Measurements from ENCODE around the gene TCP11. TPM values are rescaled to one million over a fixed set of nuclear protein-coding genes. Genes with fewer than 3 reads are reported as not detected.

The TCP11 gene
- total RNA-seq, 2 donors from 2014 or later: not detected

DNA sequence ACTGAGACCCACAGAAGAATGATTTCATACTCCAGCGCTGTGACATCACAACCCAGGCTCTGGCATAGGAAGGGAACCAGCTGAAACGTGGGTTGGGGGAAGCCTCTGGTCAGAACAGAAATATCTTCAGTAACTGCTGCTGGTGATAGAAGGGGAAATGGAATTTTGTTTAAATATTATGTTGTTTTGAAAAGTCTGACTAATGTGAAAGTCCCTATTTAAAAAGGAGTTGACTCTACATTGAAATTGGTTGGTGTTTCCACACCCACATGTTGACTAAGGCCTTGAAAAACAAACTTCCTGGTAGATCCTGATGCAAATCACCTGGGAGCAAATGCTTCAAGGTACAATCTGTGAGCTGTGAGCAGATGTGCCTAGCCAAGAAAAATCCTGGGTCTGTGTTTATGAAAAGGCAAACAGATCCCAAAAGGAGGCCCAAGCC lies 24.5 kb upstream of the TCP11 start:
- peaks cover 0 to 11% of the 10 kb centered on the region in 2 donors for H3K4me1 ChIP-seq
- no peaks in the 10 kb centered on the region for H3K27me3 ChIP-seq
- TF ChIP-seq, protein P1, sequence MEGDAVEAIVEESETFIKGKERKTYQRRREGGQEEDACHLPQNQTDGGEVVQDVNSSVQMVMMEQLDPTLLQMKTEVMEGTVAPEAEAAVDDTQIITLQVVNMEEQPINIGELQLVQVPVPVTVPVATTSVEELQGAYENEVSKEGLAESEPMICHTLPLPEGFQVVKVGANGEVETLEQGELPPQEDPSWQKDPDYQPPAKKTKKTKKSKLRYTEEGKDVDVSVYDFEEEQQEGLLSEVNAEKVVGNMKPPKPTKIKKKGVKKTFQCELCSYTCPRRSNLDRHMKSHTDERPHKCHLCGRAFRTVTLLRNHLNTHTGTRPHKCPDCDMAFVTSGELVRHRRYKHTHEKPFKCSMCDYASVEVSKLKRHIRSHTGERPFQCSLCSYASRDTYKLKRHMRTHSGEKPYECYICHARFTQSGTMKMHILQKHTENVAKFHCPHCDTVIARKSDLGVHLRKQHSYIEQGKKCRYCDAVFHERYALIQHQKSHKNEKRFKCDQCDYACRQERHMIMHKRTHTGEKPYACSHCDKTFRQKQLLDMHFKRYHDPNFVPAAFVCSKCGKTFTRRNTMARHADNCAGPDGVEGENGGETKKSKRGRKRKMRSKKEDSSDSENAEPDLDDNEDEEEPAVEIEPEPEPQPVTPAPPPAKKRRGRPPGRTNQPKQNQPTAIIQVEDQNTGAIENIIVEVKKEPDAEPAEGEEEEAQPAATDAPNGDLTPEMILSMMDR (IDR thresholded peaks at IDR 0.05): no peak
- DNase-seq (ENCODE audit: low spot score): no peak
- no peak overlapping the region for H3K27ac ChIP-seq
- H3K36me3 ChIP-seq: no peaks in the 10 kb centered on the region
- H3K9me3 ChIP-seq: no peaks in the 10 kb centered on the region
- no peak overlapping the region for H3K4me3 ChIP-seq

DNA sequence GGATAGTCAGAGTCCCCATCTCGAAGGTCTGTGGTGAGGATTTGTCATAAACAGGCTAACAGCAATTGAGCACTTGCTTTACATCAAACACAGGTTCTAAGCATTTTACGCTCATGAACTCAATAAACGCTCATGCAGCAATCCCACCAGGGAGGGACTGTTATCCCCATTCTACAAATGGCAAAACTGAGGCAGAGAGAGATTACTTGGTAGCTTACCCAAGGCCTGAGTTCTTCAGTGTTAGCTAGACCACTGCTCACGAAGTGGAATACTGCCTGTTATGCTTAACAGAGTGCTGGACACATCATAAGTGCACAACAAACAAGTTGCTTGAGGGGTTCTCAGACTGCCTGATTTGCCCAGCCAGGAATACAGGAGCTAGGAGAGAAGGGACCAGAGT lies 23.7 kb upstream of the TCP11 start:
- Histone ChIP-seq H3K36me3 (no peaks in the 10 kb centered on the region), H3K4me3 (no peak overlapping the region), H3K27ac (no peak overlapping the region), H3K27me3 (no peaks in the 10 kb centered on the region), H3K4me1 (peaks cover 0 to 11% of the 10 kb centered on the region in 2 donors), H3K9me3 (no peaks in the 10 kb centered on the region)
- DNase-seq (ENCODE audit: low spot score): no peak
- TF ChIP-seq, protein P1 (IDR thresholded peaks at IDR 0.05): no peak

DNA sequence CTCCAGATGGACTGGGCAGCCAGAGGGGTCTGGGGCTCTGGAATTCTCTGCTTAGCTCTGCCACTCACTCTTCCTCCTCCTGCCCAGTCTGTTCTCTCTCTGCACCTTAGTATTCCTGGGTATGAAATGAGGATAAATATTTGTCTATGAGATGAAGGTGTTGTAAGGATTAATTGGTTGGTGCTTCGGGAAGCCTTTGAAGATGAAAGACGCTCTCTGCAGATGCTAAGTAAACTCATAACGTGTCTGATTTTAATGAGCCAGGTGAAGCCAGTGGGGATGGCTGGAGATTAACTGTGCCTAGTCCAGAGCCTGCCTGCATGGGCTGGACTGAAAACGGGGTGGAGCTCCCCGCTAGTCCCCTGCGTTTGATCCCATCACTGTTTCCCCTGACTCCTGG lies 23.1 kb upstream of the TCP11 start:
- H3K36me3 ChIP-seq: no peaks in the 10 kb centered on the region
- TF ChIP-seq, protein P1 (IDR thresholded peaks at IDR 0.05): no peak
- H3K27me3 ChIP-seq: no peaks in the 10 kb centered on the region
- H3K4me3 ChIP-seq: no peak overlapping the region
- no peak overlapping the region for H3K27ac ChIP-seq
- no peaks in the 10 kb centered on the region for H3K9me3 ChIP-seq
- no peak for DNase-seq (ENCODE audit: low spot score)
- peaks cover 0 to 11% of the 10 kb centered on the region in 2 donors for H3K4me1 ChIP-seq

DNA sequence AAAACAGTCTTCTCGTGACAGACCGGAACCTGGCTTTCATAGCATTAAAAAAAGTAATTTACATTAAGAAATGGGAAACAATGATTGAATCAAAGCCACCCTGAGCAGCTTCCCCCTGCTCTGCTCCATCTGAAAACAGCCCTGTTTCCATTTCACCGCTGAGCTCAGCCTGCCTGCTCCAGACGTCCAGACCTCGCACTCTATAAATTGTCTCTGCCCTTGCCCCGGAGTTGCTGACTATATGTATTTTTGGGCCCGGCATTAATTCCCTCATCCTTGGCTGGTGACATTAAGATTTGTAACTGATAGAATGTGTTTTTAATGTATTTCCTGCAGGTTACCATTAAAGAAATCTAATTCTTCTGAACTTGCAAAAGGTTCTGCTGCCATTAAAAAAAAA lies 22.7 kb upstream of the TCP11 start:
- peaks cover 0 to 11% of the 10 kb centered on the region in 2 donors for H3K4me1 ChIP-seq
- no peaks in the 10 kb centered on the region for H3K36me3 ChIP-seq
- no peaks in the 10 kb centered on the region for H3K27me3 ChIP-seq
- TF ChIP-seq, protein P1 (IDR thresholded peaks at IDR 0.05): no peak
- DNase-seq (ENCODE audit: low spot score): no peak
- H3K9me3 ChIP-seq: no peaks in the 10 kb centered on the region
- H3K4me3 ChIP-seq: no peak overlapping the region
- H3K27ac ChIP-seq: no peak overlapping the region

DNA sequence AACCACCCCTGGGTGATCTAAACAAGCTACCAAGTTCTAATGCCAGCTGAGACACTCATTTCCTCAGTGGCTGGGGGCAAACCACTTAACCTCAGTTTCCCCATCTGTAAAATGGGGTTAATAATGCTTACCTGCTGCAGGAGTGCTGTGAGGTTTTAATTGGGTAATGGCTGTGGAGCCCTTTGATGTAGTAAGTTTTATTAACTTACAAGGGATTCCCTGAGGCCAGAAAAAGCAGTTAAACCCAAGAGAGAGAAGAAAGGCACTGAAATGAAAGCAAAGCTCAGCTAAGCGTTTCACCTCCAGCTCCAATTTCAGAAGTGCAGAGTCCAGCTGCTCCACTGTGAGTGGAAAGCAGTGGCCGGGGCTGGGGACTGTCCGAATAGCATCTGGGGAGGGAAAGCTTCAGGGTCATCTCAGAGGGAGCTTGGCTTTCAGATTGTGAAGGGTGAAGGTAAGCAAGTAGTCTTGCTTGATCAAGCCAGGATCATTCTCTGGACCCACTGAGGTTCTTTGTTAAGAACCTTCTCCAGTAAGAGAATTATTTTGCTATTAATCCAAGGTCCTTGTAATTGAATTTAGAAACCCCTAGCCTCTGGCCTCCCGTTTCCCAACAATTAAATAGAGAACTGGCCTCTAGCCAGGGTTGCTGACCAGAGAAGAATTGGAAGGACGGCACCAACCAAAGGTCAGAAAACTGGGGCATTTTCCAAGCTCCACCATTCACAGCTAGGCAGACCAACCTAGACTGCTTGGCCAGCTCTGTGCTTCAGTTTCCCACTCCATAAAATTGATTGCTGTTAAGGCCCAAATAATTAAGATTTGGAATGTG lies 20.9 kb upstream of the TCP11 start:
- Histone ChIP-seq H3K36me3 (no peaks in the 10 kb centered on the region), H3K4me3 (no peak overlapping the region), H3K27me3 (no peaks in the 10 kb centered on the region), H3K4me1 (peaks cover 0 to 11% of the 10 kb centered on the region in 2 donors), H3K27ac (no peak overlapping the region), H3K9me3 (no peaks in the 10 kb centered on the region)
- TF ChIP-seq, protein P1 (IDR thresholded peaks at IDR 0.05): no peak
- no peak for DNase-seq (ENCODE audit: low spot score)

All from right atrium auricular region (tissue), 2 donors.